ENCODE results near the gene SH2D2A.

The SH2D2A gene

GRCh38 chr1:156816561-156817328 lies at the start of gene SH2D2A:
Gene SH2D2A (minus strand): TSS chr1:156816848. CDS start chr1:156816708, 140 bp downstream.
- ATAC-seq (ENCODE audit: low read depth) (peak; percentile 58), DNase-seq (ENCODE audit: low spot score) (peak; percentile 63)
- no peak within 1 kb of the TSS for H3K4me3 ChIP-seq (ENCODE audit: severe bottlenecking)
- H3K4me1 ChIP-seq (ENCODE audit: insufficient read depth, poor library complexity, severe bottlenecking) = peaks cover 41% of the 10 kb centered on the region
- peak within 1 kb of the TSS; percentile 32 for H3K27ac ChIP-seq (ENCODE audit: poor library complexity, severe bottlenecking)
- no peaks in the 10 kb centered on the region for H3K27me3 ChIP-seq (ENCODE audit: insufficient read depth, poor library complexity, severe bottlenecking)
- TF ChIP-seq CTCF (IDR thresholded peaks at IDR 0.05; ENCODE audit: poor library complexity, severe bottlenecking) = no peak
- no peaks in the 10 kb centered on the region for H3K36me3 ChIP-seq (ENCODE audit: low read depth)
- H3K9me3 ChIP-seq (ENCODE audit: severe bottlenecking) = no peaks in the 10 kb centered on the region

- H3K4me1 ChIP-seq (ENCODE audit: insufficient read depth, poor library complexity, severe bottlenecking) = peaks cover 9% of the 10 kb centered on the region
- ATAC-seq (ENCODE audit: low read depth) = no peak
- H3K9me3 ChIP-seq (ENCODE audit: severe bottlenecking) = no peaks in the 10 kb centered on the region
- no peak overlapping the region for H3K4me3 ChIP-seq (ENCODE audit: severe bottlenecking)
- no peak for DNase-seq (ENCODE audit: low spot score)
- peaks cover 10% of the 10 kb centered on the region for H3K27me3 ChIP-seq (ENCODE audit: insufficient read depth, poor library complexity, severe bottlenecking)
- H3K27ac ChIP-seq (ENCODE audit: poor library complexity, severe bottlenecking) = no peak overlapping the region
- no peak for TF ChIP-seq CTCF (IDR thresholded peaks at IDR 0.05; ENCODE audit: poor library complexity, severe bottlenecking)
- H3K36me3 ChIP-seq (ENCODE audit: low read depth) = no peaks in the 10 kb centered on the region
These were observed 49.2 kb upstream of the SH2D2A start for GRCh38 chr1:156865865-156866248.

DNA sequence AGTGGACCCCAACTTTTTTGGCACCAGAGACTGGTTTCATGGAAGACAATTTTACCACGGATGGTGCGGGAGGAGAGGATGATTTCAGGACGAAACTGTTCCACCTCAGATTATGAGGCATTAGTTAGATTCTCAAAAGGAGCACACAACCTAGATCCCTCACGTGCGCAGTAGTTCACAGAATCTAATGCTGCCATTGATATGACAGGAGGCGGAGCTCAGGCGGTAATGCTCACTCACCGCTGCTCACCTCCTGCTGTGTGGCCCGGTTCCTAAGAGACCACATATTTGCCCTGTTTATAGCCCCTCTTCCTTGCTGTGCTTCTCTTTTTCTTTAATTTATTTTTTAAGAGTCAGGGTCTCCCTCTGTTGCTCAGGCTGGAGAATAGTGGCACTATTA lies 48.6 kb upstream of the SH2D2A start:
- peaks cover 3% of the 10 kb centered on the region for H3K4me1 ChIP-seq (ENCODE audit: insufficient read depth, poor library complexity, severe bottlenecking)
- H3K36me3 ChIP-seq (ENCODE audit: low read depth) = no peaks in the 10 kb centered on the region
- H3K4me3 ChIP-seq (ENCODE audit: severe bottlenecking) = no peak overlapping the region
- no peaks in the 10 kb centered on the region for H3K9me3 ChIP-seq (ENCODE audit: severe bottlenecking)
- no peak overlapping the region for H3K27ac ChIP-seq (ENCODE audit: poor library complexity, severe bottlenecking)
- TF ChIP-seq CTCF (IDR thresholded peaks at IDR 0.05; ENCODE audit: poor library complexity, severe bottlenecking) = no peak
- DNase-seq (ENCODE audit: low spot score) (no peak), ATAC-seq (ENCODE audit: low read depth) (no peak)
- H3K27me3 ChIP-seq (ENCODE audit: insufficient read depth, poor library complexity, severe bottlenecking) = peaks cover 16% of the 10 kb centered on the region

- ATAC-seq (ENCODE audit: low read depth) (no peak), DNase-seq (ENCODE audit: low spot score) (no peak)
- no peaks in the 10 kb centered on the region for H3K9me3 ChIP-seq (ENCODE audit: severe bottlenecking)
- TF ChIP-seq CTCF (IDR thresholded peaks at IDR 0.05; ENCODE audit: poor library complexity, severe bottlenecking) = peak; percentile 10
- no peaks in the 10 kb centered on the region for H3K4me1 ChIP-seq (ENCODE audit: insufficient read depth, poor library complexity, severe bottlenecking)
- no peak overlapping the region for H3K4me3 ChIP-seq (ENCODE audit: severe bottlenecking)
- no peak overlapping the region for H3K27ac ChIP-seq (ENCODE audit: poor library complexity, severe bottlenecking)
- no peaks in the 10 kb centered on the region for H3K36me3 ChIP-seq (ENCODE audit: low read depth)
- H3K27me3 ChIP-seq (ENCODE audit: insufficient read depth, poor library complexity, severe bottlenecking) = peaks cover 20% of the 10 kb centered on the region
These were observed 48.1 kb upstream of the SH2D2A start for GRCh38 chr1:156864796-156865195.

DNA sequence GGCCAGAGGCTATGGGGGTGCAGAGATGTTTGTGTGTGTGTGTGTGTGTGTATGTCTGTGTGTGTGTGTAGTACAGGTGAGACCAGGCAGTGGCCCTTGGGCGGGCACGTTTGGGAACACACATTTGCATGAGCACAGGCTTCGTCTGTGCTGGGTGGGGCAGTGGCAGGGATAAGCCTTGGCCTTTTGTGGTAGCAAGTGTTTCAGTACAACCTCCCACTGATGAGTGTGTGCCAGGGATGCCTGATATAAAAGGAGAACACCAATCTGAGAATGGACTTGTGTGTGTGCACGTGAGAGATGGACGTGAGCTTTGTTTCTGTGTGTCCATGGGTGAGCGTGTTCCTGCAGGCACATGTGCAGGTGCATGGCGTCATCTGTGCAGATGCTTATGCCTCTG lies 47.0 kb upstream of the SH2D2A start:
- no peaks in the 10 kb centered on the region for H3K36me3 ChIP-seq (ENCODE audit: low read depth)
- DNase-seq (ENCODE audit: low spot score) (no peak), ATAC-seq (ENCODE audit: low read depth) (no peak)
- TF ChIP-seq CTCF (IDR thresholded peaks at IDR 0.05; ENCODE audit: poor library complexity, severe bottlenecking) = no peak
- no peaks in the 10 kb centered on the region for H3K9me3 ChIP-seq (ENCODE audit: severe bottlenecking)
- no peaks in the 10 kb centered on the region for H3K4me1 ChIP-seq (ENCODE audit: insufficient read depth, poor library complexity, severe bottlenecking)
- no peak overlapping the region for H3K27ac ChIP-seq (ENCODE audit: poor library complexity, severe bottlenecking)
- peaks cover 32% of the 10 kb centered on the region for H3K27me3 ChIP-seq (ENCODE audit: insufficient read depth, poor library complexity, severe bottlenecking)
- no peak overlapping the region for H3K4me3 ChIP-seq (ENCODE audit: severe bottlenecking)

Measured in RWPE2 (cell line).